Vagina (tissue), 2 donors: ENCODE results near the gene CEP85L.

ENCODE experiments used
- POLR2AphosphoS5 ChIP-seq, 2 donors: sonication (generic); formaldehyde crosslinking; IDR thresholded peaks; one replicate each; pipeline ENCODE4 v1.9.0; 2017; ENCODE audit warnings: antibody characterized with exemption in 2 of 2, mild to moderate bottlenecking in 2 of 2, low read depth in 1 of 2; ENCODE audit not compliant: insufficient read depth in 1 of 2
- TF ChIP-seq, protein P1 (sequence below), 3 experiments: fragments of 450-650 bp in 2 of 3; fragments of 200-600 bp in 1 of 3; sonication (generic) in 1 of 3; IDR thresholded peaks; one replicate each; pipeline ENCODE4 v1.5.1; 2017 to 2019; ENCODE audit warnings: antibody characterized with exemption in 3 of 3, mild to moderate bottlenecking in 2 of 3, moderate library complexity in 2 of 3

DNA sequence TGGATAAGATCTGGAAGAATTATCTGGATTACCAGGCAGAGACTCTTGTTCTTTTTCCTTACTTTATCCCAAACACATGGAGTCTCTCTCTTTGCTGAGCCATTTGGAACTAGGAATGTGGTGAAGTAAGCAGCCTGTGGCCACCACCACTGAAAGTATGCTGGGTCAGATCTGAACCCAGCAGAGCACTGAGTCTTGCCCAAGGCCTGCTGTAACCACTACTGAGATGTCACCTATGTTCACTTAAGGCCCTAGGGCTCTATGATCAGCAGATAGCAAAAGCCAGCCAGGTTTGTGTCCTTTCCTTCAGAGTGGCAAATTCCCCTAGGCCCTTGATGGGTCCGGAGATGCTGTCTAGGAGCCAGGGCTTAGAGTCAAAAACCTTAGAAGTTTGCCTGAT lies 206.6 kb downstream of the CEP85L start:
- TF ChIP-seq, protein P1, sequence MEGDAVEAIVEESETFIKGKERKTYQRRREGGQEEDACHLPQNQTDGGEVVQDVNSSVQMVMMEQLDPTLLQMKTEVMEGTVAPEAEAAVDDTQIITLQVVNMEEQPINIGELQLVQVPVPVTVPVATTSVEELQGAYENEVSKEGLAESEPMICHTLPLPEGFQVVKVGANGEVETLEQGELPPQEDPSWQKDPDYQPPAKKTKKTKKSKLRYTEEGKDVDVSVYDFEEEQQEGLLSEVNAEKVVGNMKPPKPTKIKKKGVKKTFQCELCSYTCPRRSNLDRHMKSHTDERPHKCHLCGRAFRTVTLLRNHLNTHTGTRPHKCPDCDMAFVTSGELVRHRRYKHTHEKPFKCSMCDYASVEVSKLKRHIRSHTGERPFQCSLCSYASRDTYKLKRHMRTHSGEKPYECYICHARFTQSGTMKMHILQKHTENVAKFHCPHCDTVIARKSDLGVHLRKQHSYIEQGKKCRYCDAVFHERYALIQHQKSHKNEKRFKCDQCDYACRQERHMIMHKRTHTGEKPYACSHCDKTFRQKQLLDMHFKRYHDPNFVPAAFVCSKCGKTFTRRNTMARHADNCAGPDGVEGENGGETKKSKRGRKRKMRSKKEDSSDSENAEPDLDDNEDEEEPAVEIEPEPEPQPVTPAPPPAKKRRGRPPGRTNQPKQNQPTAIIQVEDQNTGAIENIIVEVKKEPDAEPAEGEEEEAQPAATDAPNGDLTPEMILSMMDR (IDR thresholded peaks at IDR 0.05), result no peak
- TF ChIP-seq POLR2AphosphoS5 (IDR thresholded peaks at IDR 0.05; ENCODE audit: insufficient read depth in 1 of 2, low read depth in 1 of 2), result no peak
